Calu3 (cell line): ENCODE measurements around the gene NMRK1. TPM values are rescaled to one million over a fixed set of nuclear protein-coding genes. Genes with fewer than 3 reads are reported as not detected.

Experiments
- BruUV-seq: library from RNA; stranded (reverse); fragments of 400-500 nt; replicated peaks from 2 replicates; lab custom pipeline; 2021; lab: Mats Ljungman, UMichigan
- CTCF ChIA-PET: fragments of 300-600 bp; sonication (Branson Sonifier 250); formaldehyde crosslinking; loops from one replicate; lab custom pipeline; 2022; ENCODE audit warnings: antibody characterized with exemption; lab: Charles Lee
- DNase-seq: peaks from one replicate; pipeline ENCODE4 v3.0.0; 2022
- H3K27ac Mint-ChIP-seq: one replicate; pipeline ENCODE4 v1.8.0; 2022; ENCODE audit warnings: mixed read lengths; ENCODE audit not compliant: unreplicated experiment
- H3K27me3 Mint-ChIP-seq: one replicate; pipeline ENCODE4 v1.8.0; 2022; ENCODE audit warnings: mixed read lengths; ENCODE audit not compliant: unreplicated experiment
- H3K36me3 Mint-ChIP-seq: one replicate; pipeline ENCODE4 v1.8.0; 2022; ENCODE audit warnings: mild to moderate bottlenecking, moderate library complexity, mixed read lengths; ENCODE audit not compliant: insufficient read depth, unreplicated experiment
- H3K4me1 Mint-ChIP-seq: one replicate; pipeline ENCODE4 v1.8.0; 2022; ENCODE audit warnings: mild to moderate bottlenecking, low read depth, mixed read lengths; ENCODE audit not compliant: unreplicated experiment
- H3K4me3 Mint-ChIP-seq: one replicate; pipeline ENCODE4 v1.8.0; 2022; ENCODE audit warnings: mild to moderate bottlenecking, low read depth, moderate library complexity, mixed read lengths; ENCODE audit not compliant: unreplicated experiment
- H3K9me3 Mint-ChIP-seq: one replicate; pipeline ENCODE4 v1.8.0; 2022; ENCODE audit warnings: low read depth, mixed read lengths; ENCODE audit not compliant: unreplicated experiment
- CTCF ChIP-seq: fragments of 200-600 bp; IDR thresholded peaks from one replicate; pipeline ENCODE4 v1.8.0; 2022; ENCODE audit warnings: antibody characterized with exemption; ENCODE audit not compliant: unreplicated experiment
- intact Hi-C: fragments of 100-400 bp; cut with micrococcal nuclease; formaldehyde crosslinking; loops from one replicate; pipeline ENCODE4 v1.10.0; 2022; ENCODE audit not compliant: unreplicated experiment
- total RNA-seq: library from RNA; stranded (reverse); gene quantifications from 2 replicates; pipeline ENCODE4 v1.2.3, GENCODE V29; 2022

Gene NMRK1
- total RNA-seq, 1 experiment from 2014 or later: 12.4 TPM

- BruUV-seq: no TSS peak
- Mint-ChIP-seq H3K4me3 (no peak overlapping the region), H3K9me3 (no peaks in the 10 kb centered on the region), H3K27me3 (no peaks in the 10 kb centered on the region), H3K27ac (no peak overlapping the region), H3K4me1 (no peaks in the 10 kb centered on the region), H3K36me3 (no peaks in the 10 kb centered on the region)
- no peak for TF ChIP-seq CTCF
- CTCF ChIA-PET: no interaction called here
- intact Hi-C loops: no loop called here
- DNase-seq: no peak
Observed at GRCh38 chr9:75051285-75051684, 36.7 kb downstream of the NMRK1 start.

- CTCF ChIA-PET: no interaction called here
- intact Hi-C loops: no loop called here
- Mint-ChIP-seq H3K9me3 (no peaks in the 10 kb centered on the region), H3K27me3 (peaks cover 20% of the 10 kb centered on the region), H3K4me1 (no peaks in the 10 kb centered on the region), H3K36me3 (no peaks in the 10 kb centered on the region), H3K4me3 (no peak overlapping the region), H3K27ac (no peak overlapping the region)
- no peak for DNase-seq
- BruUV-seq: no TSS peak
- TF ChIP-seq CTCF: no peak
Observed at GRCh38 chr9:75047506-75047905, 40.4 kb downstream of the NMRK1 start.

GRCh38 chr9:75046725-75047345 lies 41.1 kb downstream of the NMRK1 start:
- Mint-ChIP-seq H3K27ac (no peak overlapping the region), H3K36me3 (no peaks in the 10 kb centered on the region), H3K4me1 (no peaks in the 10 kb centered on the region), H3K4me3 (no peak overlapping the region), H3K9me3 (no peaks in the 10 kb centered on the region), H3K27me3 (peaks cover 20% of the 10 kb centered on the region)
- CTCF ChIA-PET: interaction anchor here (0.8 kb wide), 1 partner anchor 9 kb away, joined by 6 read pairs; no protein-coding TSS in a partner anchor
- BruUV-seq: no TSS peak
- intact Hi-C loops: no loop called here
- no peak for DNase-seq
- no peak for TF ChIP-seq CTCF

- intact Hi-C loops: no loop called here
- BruUV-seq: no TSS peak
- CTCF ChIA-PET: no interaction called here
- TF ChIP-seq CTCF: no peak
- Mint-ChIP-seq H3K36me3 (no peaks in the 10 kb centered on the region), H3K27me3 (peaks cover 35% of the 10 kb centered on the region), H3K27ac (no peak overlapping the region), H3K4me3 (no peak overlapping the region), H3K4me1 (no peaks in the 10 kb centered on the region), H3K9me3 (no peaks in the 10 kb centered on the region)
- no peak for DNase-seq
Observed at GRCh38 chr9:75041041-75041440, 46.9 kb downstream of the NMRK1 start.
